Loucy (cell line): Measurements from ENCODE around the gene ECT2.

Experiments
- H2AFZ ChIP-seq: fragments of 200-600 bp; sonication (generic); 2 replicates; pipeline ENCODE4 v1.6.0; 2016; ENCODE audit warnings: antibody characterized with exemption, mild to moderate bottlenecking, low read length, moderate library complexity
- H3F3A ChIP-seq: fragments of 200-600 bp; 2 replicates; pipeline ENCODE4 v1.6.0; 2016; ENCODE audit warnings: antibody characterized with exemption, low read depth, mild to moderate bottlenecking
- H3K27me3 ChIP-seq: fragments of 200-600 bp; sonication (generic); 2 replicates; pipeline ENCODE4 v1.6.1; 2014; ENCODE audit warnings: low read length, mild to moderate bottlenecking; ENCODE audit not compliant: insufficient read depth, poor library complexity, severe bottlenecking
- H3K36me3 ChIP-seq: fragments of 200-600 bp; sonication (generic); 2 replicates; pipeline ENCODE4 v1.6.1; 2016; ENCODE audit warnings: low read length; ENCODE audit not compliant: insufficient read depth
- H3K4me1 ChIP-seq: fragments of 200-600 bp; sonication (generic); 2 replicates; pipeline ENCODE4 v1.5.1; 2014; ENCODE audit warnings: low read length, mild to moderate bottlenecking; ENCODE audit not compliant: insufficient read depth, poor library complexity, severe bottlenecking
- H3K4me2 ChIP-seq: fragments of 200-600 bp; sonication (generic); 2 replicates; pipeline ENCODE4 v1.6.0; 2014; ENCODE audit warnings: antibody characterized with exemption, low read length, low read depth, mild to moderate bottlenecking; ENCODE audit not compliant: poor library complexity, severe bottlenecking
- H3K4me3 ChIP-seq: fragments of 200-600 bp; sonication (generic); 2 replicates; pipeline ENCODE4 v1.5.1; 2014; ENCODE audit warnings: low read length, mild to moderate bottlenecking, mixed read lengths; ENCODE audit not compliant: poor library complexity, severe bottlenecking
- H3K79me2 ChIP-seq: fragments of 200-600 bp; sonication (generic); 2 replicates; pipeline ENCODE4 v1.6.1; 2014; ENCODE audit warnings: low read length; ENCODE audit not compliant: insufficient read depth
- H3K9ac ChIP-seq: fragments of 200-600 bp; sonication (generic); 2 replicates; pipeline ENCODE4 v1.6.0; 2014; ENCODE audit warnings: mild to moderate bottlenecking, low read depth, low read length, moderate library complexity; ENCODE audit not compliant: poor library complexity, severe bottlenecking
- H3K9me2 ChIP-seq: fragments of 200-600 bp; sonication (generic); replicated peaks from 2 replicates; pipeline ENCODE4 v1.6.1; 2016; ENCODE audit warnings: low read depth, low read length, mixed read lengths
- H3K9me3 ChIP-seq: fragments of 200-600 bp; sonication (generic); 2 replicates; pipeline ENCODE4 v1.6.1; 2014; ENCODE audit warnings: mild to moderate bottlenecking, antibody characterized with exemption, low read length, low read depth; ENCODE audit not compliant: insufficient read depth
- H4K20me1 ChIP-seq: fragments of 200-600 bp; sonication (generic); 2 replicates; pipeline ENCODE4 v1.6.0; 2014; ENCODE audit warnings: antibody characterized with exemption, low read length, mild to moderate bottlenecking; ENCODE audit not compliant: insufficient read depth, poor library complexity, severe bottlenecking
- CTCF ChIP-seq: fragments of 200-600 bp; sonication (generic); conservative IDR thresholded peaks from 2 replicates; pipeline ENCODE4 v1.5.1; 2014; ENCODE audit warnings: mild to moderate bottlenecking, antibody characterized with exemption, low read length
- EZH2phosphoT487 ChIP-seq: fragments of 200-600 bp; IDR thresholded peaks from 2 replicates; pipeline ENCODE4 v1.6.1; 2018; ENCODE audit warnings: antibody characterized with exemption, mild to moderate bottlenecking, moderate library complexity, borderline replicate concordance

ECT2 gene

GRCh38 chr3:172709774-172710663, 40.5 kb upstream of the ECT2 start:
- peak overlapping the region; percentile 92 for H3K4me2 ChIP-seq
- H2AFZ ChIP-seq = peak overlapping the region; percentile 99
- no peaks in the 10 kb centered on the region for H3K9me2 ChIP-seq
- H3K4me3 ChIP-seq = peak overlapping the region; percentile 92
- H3K79me2 ChIP-seq = peaks cover 30% of the 10 kb centered on the region
- H3K9me3 ChIP-seq = no peaks in the 10 kb centered on the region
- H3K9ac ChIP-seq = peak overlapping the region; percentile 86
- H4K20me1 ChIP-seq = peaks cover 6% of the 10 kb centered on the region
- peaks cover 18% of the 10 kb centered on the region for H3K4me1 ChIP-seq
- H3K36me3 ChIP-seq = no peaks in the 10 kb centered on the region
- H3F3A ChIP-seq = no peaks in the 10 kb centered on the region
- TF ChIP-seq CTCF (no peak), EZH2phosphoT487 (no peak)
- H3K27me3 ChIP-seq = no peaks in the 10 kb centered on the region

GRCh38 chr3:172710664-172711453, 39.7 kb upstream of the ECT2 start, which contains the start of gene NCEH1:
Gene NCEH1, minus strand, starts transcription at chr3:172711067. Its CDS starts 83 bp downstream, at chr3:172710984.
- no peaks in the 10 kb centered on the region for H3F3A ChIP-seq
- TF ChIP-seq CTCF = peak; percentile 77
- no peak for TF ChIP-seq EZH2phosphoT487
- H3K9me2 ChIP-seq = no peaks in the 10 kb centered on the region
- H3K9ac ChIP-seq = peak within 1 kb of the TSS; percentile 86
- peak within 1 kb of the TSS; percentile 99 for H2AFZ ChIP-seq
- H3K4me1 ChIP-seq = peaks cover 18% of the 10 kb centered on the region
- H3K27me3 ChIP-seq = no peaks in the 10 kb centered on the region
- no peaks in the 10 kb centered on the region for H3K36me3 ChIP-seq
- H3K4me3 ChIP-seq = peak within 1 kb of the TSS; percentile 92
- peaks cover 30% of the 10 kb centered on the region for H3K79me2 ChIP-seq
- peaks cover 6% of the 10 kb centered on the region for H4K20me1 ChIP-seq
- H3K4me2 ChIP-seq = peak within 1 kb of the TSS; percentile 92
- H3K9me3 ChIP-seq = no peaks in the 10 kb centered on the region

GRCh38 chr3:172711454-172711795, 39.1 kb upstream of the ECT2 start:
- no peak for TF ChIP-seq EZH2phosphoT487
- peak; percentile 4; the same call in 1 of the 2 replicates for TF ChIP-seq CTCF
- Histone ChIP-seq H3F3A (no peaks in the 10 kb centered on the region), H3K27me3 (no peaks in the 10 kb centered on the region), H3K4me1 (peaks cover 18% of the 10 kb centered on the region), H3K36me3 (no peaks in the 10 kb centered on the region), H3K9ac (peak overlapping the region; percentile 86), H3K9me2 (no peaks in the 10 kb centered on the region), H3K4me3 (peak overlapping the region; percentile 92), H4K20me1 (peaks cover 6% of the 10 kb centered on the region), H3K79me2 (peaks cover 30% of the 10 kb centered on the region), H3K9me3 (no peaks in the 10 kb centered on the region), H3K4me2 (peak overlapping the region; percentile 92), H2AFZ (peak overlapping the region; percentile 99)
